HG02981 (cell line): ENCODE measurements around the gene SSRP1.
"Not testable (repeated sequence)": the region's sequence is repeated elsewhere in the genome, so short reads cannot be mapped to it uniquely, and the experiment has no call there.

Experiments
- ATAC-seq: cut with Tn5 transposase; IDR thresholded peaks from one replicate; pipeline ENCODE4 v1.9.1; 2021; ENCODE audit warnings: mild to moderate bottlenecking, moderate library complexity; ENCODE audit not compliant: unreplicated experiment

The SSRP1 gene

DNA sequence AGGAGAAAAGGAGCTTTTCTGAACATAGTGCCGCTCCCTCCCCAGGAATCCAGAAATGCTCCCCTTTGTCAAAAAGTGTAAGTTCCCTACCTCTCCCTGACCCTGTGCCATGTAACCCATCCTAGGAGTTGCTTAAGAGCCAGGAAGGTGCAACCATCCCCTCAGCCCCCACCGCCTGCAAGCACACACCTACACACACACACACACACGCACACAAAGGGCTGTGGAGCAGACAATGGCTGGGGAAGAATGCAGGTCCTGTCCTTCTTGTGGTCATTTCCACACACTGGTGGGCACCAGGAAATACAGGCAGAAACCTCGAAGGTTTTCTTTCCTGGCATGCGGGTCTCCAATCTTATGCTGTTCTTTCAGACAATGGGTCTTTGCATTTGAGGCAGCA, 3.6 kb upstream of the SSRP1 start:
- ATAC-seq: no peak

DNA sequence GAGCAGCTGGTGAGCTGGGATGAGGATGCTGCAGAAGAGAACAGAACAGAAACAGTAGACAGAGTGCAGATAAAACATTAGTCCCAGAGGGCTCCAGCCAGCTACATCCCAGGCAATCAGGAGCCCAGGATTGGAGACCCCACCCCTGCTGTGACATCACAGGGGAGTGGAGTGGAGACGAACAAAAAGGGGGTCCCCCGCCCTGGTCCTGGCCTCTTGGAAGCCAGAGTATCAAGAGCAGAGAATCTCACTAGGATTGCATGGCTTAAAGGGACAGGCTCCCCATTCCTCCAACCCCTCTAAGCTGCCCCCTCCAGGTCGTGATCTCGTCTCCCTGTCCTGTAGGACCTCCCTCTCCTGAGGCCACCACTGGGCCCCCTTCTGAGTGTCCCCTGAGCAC, 2.5 kb upstream of the SSRP1 start, which contains the start of gene P2RX3:
P2RX3 (plus strand) TSS at position 211 of the 400 bp plus-strand sequence. CDS start 199 bp downstream, outside the sequence.
- ATAC-seq: no peak

DNA sequence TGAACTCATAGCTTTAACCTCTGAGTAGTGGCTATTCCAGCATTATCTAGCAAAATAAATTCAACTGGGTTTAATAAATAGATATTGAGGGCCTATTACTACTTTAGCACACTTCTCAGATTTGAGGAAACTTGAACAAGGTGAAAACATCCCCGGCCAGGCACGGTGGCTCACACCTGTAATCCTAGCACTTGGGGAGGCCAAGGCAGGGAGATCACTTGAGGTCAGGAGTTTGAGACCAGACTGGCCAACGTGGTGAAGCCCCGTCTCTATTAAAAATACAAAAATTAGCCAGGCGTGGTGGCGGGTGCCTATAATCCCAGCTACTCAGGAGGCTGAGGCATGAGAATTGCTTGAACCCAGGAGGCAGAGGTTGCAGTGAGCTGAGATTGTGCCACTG, 1.2 kb upstream of the SSRP1 start:
- not testable (repeated sequence) for ATAC-seq

- ATAC-seq: no peak
Observed at GRCh38 chr11:57336111-57336666, 497 bp upstream of the SSRP1 start.

GRCh38 chr11:57335023-57335342, 709 bp downstream of the SSRP1 start:
- no peak for ATAC-seq

GRCh38 chr11:57332694-57333440, 2.8 kb downstream of the SSRP1 start:
- ATAC-seq: no peak

GRCh38 chr11:57331720-57332119, 4.0 kb downstream of the SSRP1 start:
- ATAC-seq: no peak

GRCh38 chr11:57330029-57330428, 5.7 kb downstream of the SSRP1 start:
- no peak for ATAC-seq

DNA sequence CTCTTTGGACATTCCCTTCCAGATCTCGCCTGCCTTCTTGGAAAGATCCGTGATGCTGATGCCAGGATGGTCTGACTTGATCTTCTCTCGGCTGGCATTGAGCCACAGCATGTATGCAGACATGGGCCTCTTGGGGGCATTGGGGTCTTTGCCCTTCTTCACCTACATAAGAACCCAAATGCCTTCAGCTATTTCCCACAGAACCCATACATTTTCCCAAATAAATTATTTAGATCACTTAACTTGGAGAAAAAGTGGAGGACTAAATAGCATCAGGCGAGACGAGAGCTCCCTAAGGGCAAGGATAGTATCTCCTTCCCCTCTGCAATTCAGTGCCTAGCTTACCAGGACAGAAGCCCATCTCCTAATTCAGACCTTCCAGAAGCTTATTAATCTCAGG, 8.0 kb downstream of the SSRP1 start:
- no peak for ATAC-seq

DNA sequence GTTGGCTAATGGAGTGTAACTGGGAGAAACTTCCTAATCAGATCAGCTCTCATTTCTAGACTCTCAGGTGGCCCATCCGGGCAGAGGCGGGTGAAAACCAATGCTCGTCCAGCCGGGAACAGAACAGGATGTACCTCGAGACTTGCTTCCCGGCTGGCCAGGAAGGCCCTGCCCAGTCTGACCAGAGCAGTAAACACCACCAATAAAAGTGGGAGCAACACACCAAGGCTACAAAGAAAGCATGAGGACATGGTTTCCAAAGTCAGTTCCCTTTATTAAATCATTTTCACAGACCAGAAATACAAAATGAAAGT, 10.0 kb downstream of the SSRP1 start:
- no peak for ATAC-seq

DNA sequence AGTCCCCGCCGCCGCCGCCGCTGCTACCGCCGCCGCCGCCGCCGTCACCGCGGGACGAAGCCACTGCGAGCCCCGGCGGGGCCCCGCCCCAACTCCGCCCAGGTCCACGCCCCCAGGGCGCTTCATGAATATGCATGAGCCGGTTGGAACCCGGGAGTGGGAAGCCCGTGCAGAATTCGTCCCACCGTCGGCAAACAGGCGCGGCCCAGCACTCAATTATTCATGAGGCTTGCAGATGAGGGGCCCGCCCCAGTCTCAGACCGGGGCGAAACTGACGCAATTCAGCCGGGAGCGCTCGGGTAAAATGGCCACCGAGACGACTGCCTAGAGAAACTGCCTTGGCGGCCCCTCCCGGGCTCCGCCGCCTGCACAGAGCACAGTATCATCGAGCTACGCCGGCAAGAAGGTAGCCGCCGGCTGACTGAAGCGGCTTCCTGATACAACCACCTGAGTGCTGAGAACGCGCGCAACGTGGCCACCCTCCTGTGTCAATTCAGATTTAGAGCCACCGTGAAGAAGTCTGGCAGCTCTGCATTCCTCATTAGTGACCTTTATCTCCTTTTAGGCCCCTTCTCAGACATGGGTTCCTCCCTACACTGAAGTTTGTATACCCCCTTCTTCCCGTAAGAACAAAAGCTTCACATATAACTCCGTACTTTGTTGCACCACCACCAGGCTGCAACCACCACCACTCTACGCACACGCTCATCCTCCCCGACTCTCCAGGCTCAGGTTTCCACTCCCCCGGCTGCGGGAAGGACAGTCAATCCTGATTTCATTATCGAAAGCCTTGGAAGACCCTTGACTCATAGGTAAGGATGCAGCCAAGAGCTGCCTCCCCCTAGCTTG, 10.6 kb downstream of the SSRP1 start, which contains the start of gene TNKS1BP1:
TNKS1BP1 (minus strand) TSS at position 67 of the 849 bp plus-strand sequence. CDS start 3,067 bp downstream, outside the sequence.
- ATAC-seq: peak; percentile 80

GRCh38 chr11:57324154-57324885, 11.4 kb downstream of the SSRP1 start:
- ATAC-seq: peak; percentile 15

- ATAC-seq: no peak
Observed at GRCh38 chr11:57323855-57324153, 11.9 kb downstream of the SSRP1 start.

DNA sequence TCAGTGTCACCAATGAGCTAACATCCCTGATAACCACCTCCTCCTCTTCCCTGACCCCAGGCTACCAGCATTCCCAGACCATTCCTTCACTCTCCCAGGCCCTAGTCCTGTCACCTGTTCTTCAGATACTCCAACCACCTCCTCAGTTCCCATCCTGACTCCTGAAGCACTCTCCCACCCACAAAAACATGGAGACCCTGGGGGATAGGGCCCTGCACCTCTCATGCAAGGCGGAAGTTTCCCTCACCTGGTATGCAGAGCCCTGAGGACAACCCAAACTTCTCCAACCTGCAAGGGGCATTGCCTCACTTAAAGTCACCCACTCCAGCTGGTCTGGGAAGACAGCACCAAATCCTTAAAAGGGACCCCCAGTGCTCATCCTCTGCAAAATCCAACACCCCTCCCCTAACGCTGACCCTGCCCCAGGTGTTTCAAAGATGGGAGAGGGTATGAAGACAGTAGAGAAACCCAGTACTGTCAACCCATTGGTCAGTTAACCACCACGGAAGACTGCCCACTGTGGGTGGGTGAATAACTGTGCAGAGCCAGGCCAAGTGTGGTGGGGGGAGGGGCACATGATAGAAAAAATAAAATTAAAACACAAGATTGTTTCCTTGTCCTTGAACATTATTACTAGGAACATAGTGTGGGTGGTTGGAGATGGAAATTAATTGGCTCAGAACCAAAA, 12.4 kb downstream of the SSRP1 start:
- ATAC-seq: no peak

DNA sequence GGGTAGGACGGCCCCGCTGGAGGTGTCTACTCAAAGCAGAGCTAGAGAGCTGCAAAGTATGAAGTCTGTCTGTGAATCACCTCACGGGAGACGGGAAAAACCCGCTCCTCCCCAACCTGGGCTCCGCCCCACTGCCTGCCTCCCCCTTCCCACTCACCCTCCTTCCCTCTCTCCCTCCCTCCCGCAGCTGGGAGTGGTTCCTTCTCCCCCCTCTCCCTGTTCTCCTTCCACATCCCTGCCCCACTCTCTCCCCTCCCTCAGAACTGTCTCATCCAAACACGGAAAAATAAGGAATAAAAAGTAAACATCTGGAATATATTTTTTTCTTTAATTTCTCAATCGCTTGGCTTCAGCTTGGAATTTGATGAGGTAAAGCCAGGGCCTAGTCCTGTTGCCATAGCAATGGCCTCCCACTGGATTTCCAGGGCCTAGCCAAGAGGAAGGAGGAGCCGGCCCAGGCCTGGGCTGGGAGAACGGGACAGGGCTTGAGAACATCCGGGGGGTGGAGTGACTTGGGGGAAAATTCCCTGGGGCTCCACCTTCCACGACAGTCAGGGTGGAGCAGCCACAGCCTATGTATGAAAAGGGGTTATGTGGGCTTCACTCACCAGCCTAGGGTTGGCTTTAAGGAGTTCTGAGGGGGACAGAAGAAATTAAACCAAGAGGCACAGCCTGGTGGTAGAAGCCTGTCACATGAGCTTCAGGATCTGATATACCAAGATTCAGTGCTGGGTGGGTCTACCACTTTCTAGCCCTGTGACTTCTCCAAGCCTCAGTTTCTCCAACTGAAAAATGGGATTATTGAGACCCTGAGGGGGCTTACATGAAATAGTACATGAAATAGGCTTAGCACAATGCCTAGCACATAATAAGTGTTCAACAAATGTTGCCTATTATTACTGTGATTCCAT, 13.2 kb downstream of the SSRP1 start:
- ATAC-seq: no peak

DNA sequence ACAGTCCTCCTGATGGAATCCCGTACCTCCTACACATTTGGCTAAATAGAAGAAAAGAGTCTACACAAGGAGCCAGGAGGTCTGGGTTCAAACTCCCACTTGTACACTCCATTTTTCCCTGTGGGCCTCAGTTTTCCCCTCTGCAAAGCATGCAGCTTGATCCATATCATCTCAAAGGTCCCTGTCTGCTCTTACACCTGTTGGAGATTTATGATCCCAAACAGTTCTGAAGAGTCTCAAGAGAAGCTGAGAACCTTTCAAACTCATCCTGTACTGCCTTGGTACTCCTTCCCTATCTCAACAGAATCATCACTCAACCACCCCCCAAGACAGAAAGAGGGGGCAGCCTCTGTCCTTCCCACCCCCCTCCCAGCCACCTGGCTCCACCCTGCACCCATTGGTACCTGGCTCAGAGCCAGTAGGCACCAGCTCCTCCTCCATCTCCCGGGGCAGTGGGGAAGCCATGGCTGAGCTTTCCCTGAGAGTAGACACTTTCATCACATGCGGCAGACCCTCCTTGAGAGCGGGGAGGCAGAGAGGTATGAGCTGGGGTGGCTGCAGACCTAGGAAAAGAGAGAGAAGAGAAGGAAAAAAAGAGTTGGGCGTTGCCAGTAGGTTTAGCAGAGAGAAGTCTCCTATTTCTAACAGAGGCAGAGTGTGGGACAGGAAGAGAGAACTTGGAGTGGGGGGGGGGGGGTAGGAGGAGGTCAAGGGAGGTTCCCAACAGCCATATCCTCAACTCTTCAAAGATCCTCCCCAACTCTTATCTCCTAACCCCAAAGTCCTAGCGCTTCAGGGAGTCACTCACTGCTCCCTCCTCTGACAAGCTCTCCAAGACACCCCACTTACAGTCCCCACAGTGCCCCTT, 14.1 kb downstream of the SSRP1 start:
- no peak for ATAC-seq

DNA sequence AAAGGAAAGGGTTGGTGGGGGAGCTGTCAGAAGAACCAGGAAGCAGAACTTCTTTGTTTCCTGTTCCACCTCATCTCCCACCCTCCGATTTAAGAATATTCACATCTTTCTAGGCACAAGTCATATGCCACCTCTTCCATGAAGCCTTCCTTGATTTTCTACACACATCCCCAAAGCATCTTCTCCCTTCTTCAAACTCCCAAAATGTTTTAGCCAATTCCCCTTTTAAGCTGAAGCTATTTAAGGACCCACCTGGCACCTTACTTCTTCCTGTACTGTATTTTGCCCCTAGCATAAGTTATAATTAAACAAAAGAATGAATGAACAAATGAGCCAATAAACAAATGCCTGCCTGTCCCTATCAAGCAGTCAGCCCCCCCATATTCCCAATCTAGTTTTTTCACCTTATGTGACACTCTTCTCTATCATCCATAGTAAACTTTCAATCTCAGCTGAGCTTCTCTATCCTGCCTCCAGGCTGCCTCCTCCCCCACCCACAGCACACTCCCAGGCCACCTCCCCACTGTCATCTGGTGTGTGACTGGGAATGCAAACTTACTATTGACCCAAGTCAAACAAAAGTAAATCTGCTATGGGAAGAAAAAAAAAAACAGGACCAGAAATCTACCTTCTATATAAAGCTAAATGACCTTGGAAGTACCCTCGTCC, 14.8 kb downstream of the SSRP1 start:
- ATAC-seq: no peak

GRCh38 chr11:57320067-57320718, 15.5 kb downstream of the SSRP1 start:
- ATAC-seq: no peak
